Measurements from ENCODE around the gene L3MBTL3. TPM values are rescaled to one million over a fixed set of nuclear protein-coding genes. Genes with fewer than 3 reads are reported as not detected.
A peak's percentile ranks its signal among the peaks of the same experiment; 100 is the strongest.

L3MBTL3 gene
- total RNA-seq, 1 experiment from 2014 or later: 12.3 TPM

DNA sequence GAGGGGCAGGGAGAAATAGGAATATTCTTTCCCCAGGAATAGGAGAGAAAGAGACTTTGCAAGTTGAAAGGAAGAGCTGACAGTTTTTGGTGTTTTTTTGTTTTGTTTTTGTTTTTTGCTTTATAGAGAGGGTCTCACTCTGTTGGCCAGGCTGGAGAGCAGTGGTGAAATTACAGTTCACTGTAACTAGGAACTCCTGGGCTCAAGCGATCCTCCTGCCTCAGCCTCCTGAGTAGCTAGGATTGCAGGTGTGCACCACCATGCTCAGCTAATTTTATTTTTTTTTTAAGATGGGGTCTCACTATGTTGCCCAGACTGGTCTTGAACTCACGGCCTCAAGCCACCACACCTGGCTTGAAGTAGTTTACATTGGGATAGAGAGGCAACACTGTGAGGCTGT, 8.0 kb upstream of the L3MBTL3 start:
- H3K27ac ChIP-seq: no peak overlapping the region
- H3K4me1 ChIP-seq (replicated peaks): no peaks in the 10 kb centered on the region
- H3K36me3 ChIP-seq: no peaks in the 10 kb centered on the region
- no peak overlapping the region for H3K4me3 ChIP-seq
- H3K9me3 ChIP-seq (replicated peaks): no peaks in the 10 kb centered on the region
- H3K27me3 ChIP-seq (replicated peaks): no peaks in the 10 kb centered on the region
- DNase-seq (ENCODE audit: low read depth in 1 of 2, low spot score in 2 of 2): no peak

DNA sequence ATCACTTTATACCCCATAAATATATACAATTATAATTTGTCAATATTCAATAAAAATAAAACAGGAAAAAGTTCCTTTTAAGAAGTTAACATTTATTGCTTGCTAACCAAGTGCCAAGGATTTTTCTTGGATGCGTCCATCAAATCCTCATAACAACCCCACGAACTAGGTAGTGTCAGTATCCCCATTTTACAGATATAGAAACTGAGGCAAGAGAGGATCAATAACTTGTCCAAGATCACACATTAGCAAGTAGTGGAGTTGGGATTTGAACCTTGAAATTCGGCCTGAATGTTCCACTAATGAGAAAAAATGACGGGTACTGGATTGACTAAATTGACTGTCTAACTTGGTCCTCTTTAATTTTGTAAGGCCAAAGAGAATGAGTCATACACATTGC, 5.7 kb upstream of the L3MBTL3 start:
- DNase-seq (ENCODE audit: low read depth in 1 of 2, low spot score in 2 of 2): no peak
- no peaks in the 10 kb centered on the region for H3K27me3 ChIP-seq (replicated peaks)
- peaks cover 1% of the 10 kb centered on the region for H3K4me1 ChIP-seq (replicated peaks)
- no peak overlapping the region for H3K4me3 ChIP-seq
- H3K9me3 ChIP-seq (replicated peaks): no peaks in the 10 kb centered on the region
- H3K36me3 ChIP-seq: no peaks in the 10 kb centered on the region
- no peak overlapping the region for H3K27ac ChIP-seq

DNA sequence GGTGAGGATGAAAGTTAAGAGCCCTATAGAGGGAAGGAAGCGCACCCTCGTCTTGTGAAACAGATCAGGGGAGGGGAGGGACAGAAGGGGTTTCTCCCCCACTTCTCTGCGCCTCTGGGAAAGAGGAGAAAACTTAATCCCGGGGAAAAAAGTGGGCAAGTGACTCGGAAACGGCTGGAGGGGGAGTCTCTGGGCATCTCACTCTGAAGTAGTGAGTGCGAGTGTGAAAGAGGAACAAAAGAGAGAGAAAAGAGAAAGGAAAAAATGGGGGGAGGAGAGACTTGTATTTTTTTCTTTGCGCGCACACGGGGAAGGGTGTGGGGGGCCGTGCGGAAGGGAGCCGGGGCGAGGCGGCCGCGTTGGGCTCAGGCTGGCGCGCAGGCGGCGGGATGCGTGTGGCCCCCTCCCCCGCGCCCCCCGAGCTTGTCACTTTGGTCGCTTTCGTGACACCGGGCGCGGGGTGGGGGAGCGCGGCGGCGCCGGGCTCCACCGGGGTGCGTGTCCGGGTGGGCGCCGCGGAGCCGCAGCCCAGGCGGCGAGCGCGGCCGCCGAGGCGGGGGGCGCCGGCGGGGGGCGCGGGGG, 454 bp downstream of the L3MBTL3 start:
- no peak for DNase-seq (ENCODE audit: low read depth in 1 of 2, low spot score in 2 of 2)
- Histone ChIP-seq H3K9me3 (replicated peaks) (no peaks in the 10 kb centered on the region), H3K36me3 (peaks cover 8% of the 10 kb centered on the region; the same call in 1 of the 2 replicates), H3K27me3 (replicated peaks) (no peaks in the 10 kb centered on the region), H3K4me3 (peak overlapping the region; percentile 89), H3K27ac (peak overlapping the region; percentile 0; the same call in 1 of the 2 replicates), H3K4me1 (replicated peaks) (peaks cover 10% of the 10 kb centered on the region)

DNA sequence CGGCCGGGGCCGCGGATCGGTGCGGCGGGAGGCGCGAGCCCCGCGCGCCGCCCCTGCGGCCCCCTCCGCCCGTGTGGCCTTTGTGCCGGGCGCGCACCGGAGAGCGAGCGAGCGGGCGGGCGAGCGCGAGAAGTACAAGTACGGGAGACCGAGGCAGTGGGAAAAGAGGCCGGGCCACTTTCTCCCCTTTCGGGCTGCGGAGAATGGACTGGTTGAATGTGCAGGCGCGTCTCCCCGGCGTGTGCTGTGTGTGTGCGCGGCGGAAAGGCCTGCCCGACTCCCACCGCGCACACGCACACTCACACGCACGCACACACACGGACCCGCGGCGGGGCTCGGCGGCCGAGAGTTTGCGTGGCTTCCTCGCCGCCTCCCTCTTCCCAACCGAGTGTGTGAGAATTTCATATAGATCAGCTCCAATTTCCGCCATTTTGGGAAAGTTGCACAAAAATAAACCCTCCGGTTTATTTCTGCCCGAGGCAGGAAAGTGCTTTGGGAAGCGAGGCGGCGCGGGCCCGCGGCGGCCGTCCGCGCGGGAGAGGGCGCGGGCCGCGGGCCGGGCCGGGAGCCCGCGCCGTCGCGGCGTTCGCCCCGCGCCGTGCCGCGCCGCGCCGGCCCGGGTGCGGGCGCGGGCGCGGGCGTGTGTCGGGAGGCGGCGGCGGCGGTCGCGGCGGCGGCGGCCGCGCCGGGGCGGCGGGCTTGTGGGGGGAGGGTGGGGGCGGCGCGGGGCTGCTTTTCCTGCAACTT, 1.1 kb downstream of the L3MBTL3 start:
- Histone ChIP-seq H3K36me3 (peaks cover 8% of the 10 kb centered on the region; the same call in 1 of the 2 replicates), H3K27ac (peak overlapping the region; percentile 40; the same call in 1 of the 2 replicates), H3K9me3 (replicated peaks) (no peaks in the 10 kb centered on the region), H3K27me3 (replicated peaks) (no peaks in the 10 kb centered on the region), H3K4me3 (peak overlapping the region; percentile 89), H3K4me1 (replicated peaks) (peaks cover 10% of the 10 kb centered on the region)
- peak in 1 of 2 experiments; percentile 57 for DNase-seq (ENCODE audit: low read depth in 1 of 2, low spot score in 2 of 2)

DNA sequence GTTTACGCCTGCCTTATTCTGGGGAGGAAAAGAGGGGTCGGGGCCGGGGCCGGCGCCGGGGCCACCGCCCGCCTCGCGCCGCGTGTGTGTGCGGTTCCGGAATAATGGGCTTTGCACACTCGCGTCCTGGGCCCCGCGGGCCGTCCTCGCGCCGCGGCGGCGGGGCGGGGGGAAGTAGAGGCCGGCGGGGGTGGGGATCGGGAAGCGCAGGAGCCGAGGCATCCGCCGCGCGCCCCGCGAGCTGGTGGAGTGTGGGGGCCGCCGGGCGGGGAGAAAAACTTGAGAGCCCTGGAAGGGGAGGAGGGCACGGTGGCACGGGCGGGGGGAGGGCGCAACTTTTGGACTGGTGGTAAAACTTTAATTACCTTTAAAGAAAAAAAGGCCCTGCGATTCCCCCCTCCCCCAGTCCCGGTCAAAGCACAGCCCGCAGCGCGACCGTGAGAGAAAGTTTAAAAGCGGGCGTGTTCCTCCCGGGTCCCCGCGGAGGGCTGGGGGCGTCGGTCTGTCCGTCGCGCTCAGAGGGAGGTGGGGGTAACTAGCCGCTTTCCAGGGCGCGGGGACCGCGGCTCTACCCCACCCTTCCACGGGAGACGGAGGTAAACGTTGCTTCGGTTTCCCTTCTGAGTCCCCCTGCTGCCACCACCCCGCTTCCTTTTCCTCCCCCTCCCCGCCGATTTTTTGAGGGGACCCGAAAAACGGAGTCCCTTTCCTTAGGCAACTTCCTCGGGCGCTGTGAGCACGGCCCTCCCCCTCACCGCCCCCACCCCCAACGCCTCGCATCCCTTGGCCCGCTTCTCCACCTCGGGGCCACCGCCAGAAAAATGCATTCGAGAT, 1.9 kb downstream of the L3MBTL3 start:
- Histone ChIP-seq H3K27ac (peak overlapping the region; percentile 18; the same call in 1 of the 2 replicates), H3K27me3 (replicated peaks) (no peaks in the 10 kb centered on the region), H3K4me3 (peak overlapping the region; percentile 89), H3K4me1 (replicated peaks) (peaks cover 10% of the 10 kb centered on the region), H3K36me3 (peaks cover 8% of the 10 kb centered on the region; the same call in 1 of the 2 replicates), H3K9me3 (replicated peaks) (no peaks in the 10 kb centered on the region)
- peak in 1 of 2 experiments; percentile 18 for DNase-seq (ENCODE audit: low read depth in 1 of 2, low spot score in 2 of 2)

DNA sequence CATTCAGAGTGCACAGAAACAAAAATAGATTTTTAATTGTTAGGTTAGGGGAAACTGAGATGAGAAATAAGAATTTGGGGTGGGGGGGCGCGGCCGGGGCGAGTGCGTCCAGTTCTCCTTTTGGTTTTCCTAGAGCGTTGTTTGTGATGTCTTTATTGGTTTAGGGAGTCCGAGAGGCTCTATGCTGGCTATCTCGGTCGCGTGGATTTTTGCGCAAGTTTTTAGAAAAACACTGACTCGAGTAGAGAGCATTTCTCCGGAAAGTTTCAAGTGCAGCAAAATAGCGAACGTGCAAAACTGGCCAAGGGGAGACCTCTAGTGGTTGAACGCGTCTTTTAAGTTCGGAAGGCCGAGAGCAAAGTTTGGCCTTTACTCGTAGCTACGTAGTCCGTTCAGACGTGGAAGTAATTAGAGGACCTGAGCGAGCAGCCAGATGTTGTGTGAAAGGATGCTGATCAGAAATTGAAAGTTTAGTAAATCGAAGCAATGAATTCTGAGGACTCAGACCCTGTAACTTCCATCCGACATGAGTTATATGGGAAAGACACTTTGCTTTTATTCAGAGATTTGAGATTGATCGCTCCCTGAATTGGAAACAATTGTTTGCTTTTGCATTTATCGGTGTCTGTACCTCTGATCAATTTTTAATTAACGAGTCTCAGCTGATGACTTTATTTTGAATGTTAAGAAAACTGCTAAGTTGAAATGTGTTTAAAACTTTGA, 2.7 kb downstream of the L3MBTL3 start:
- no peak overlapping the region for H3K27ac ChIP-seq
- H3K4me3 ChIP-seq: peak overlapping the region; percentile 89
- H3K36me3 ChIP-seq: peaks cover 11% of the 10 kb centered on the region; the same call in 1 of the 2 replicates
- no peaks in the 10 kb centered on the region for H3K9me3 ChIP-seq (replicated peaks)
- peaks cover 10% of the 10 kb centered on the region for H3K4me1 ChIP-seq (replicated peaks)
- peak; percentile 75 to 79 for DNase-seq (ENCODE audit: low read depth in 1 of 2, low spot score in 2 of 2)
- no peaks in the 10 kb centered on the region for H3K27me3 ChIP-seq (replicated peaks)

DNA sequence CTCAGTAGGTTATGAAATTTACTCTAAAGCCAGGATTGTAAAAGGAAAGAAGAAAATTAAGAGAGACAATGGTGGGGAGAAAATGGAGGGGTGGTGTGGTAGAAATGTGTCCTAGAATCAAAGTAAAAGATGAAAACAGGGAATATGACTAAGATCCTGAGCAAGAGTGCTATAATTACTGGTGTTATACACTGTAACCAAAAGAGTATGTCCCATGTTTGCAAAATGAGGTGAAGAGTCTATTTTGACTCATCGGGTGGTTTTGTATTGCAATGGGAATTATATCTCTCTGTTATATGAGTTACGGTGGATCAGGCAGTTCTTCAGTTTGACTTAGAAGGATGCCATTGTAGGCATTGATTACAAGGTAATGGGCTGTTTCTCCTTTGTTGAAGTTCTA, 8.5 kb downstream of the L3MBTL3 start:
- DNase-seq (ENCODE audit: low read depth in 1 of 2, low spot score in 2 of 2): no peak
- H3K9me3 ChIP-seq (replicated peaks): no peaks in the 10 kb centered on the region
- no peak overlapping the region for H3K4me3 ChIP-seq
- H3K36me3 ChIP-seq: peaks cover 11% of the 10 kb centered on the region; the same call in 1 of the 2 replicates
- no peak overlapping the region for H3K27ac ChIP-seq
- H3K27me3 ChIP-seq (replicated peaks): no peaks in the 10 kb centered on the region
- no peaks in the 10 kb centered on the region for H3K4me1 ChIP-seq (replicated peaks)

DNA sequence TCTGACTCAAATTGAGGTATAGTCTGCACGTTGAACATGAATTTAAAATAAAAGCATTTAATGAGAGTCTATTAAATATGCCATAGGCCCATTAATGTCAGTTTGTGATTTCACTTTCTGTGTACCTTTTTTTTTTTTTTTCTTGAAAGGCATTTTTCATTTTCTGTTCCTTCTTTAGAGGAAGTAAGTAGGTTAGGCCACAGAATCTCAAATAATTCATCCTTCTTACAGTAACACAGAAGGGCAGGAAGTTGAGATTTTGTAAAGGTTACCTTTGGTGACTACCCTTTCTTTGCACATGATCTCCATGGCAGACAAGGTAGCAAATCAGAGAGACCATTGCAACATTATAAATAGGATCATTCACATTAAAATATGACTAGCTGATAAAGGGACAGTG, 9.6 kb downstream of the L3MBTL3 start:
- no peak for DNase-seq (ENCODE audit: low read depth in 1 of 2, low spot score in 2 of 2)
- Histone ChIP-seq H3K9me3 (replicated peaks) (no peaks in the 10 kb centered on the region), H3K4me3 (no peak overlapping the region), H3K27me3 (replicated peaks) (no peaks in the 10 kb centered on the region), H3K36me3 (peaks cover 8% of the 10 kb centered on the region; the same call in 1 of the 2 replicates), H3K4me1 (replicated peaks) (peaks cover under 1% of the 10 kb centered on the region; the same call in 1 of the 2 replicates), H3K27ac (no peak overlapping the region)

DNA sequence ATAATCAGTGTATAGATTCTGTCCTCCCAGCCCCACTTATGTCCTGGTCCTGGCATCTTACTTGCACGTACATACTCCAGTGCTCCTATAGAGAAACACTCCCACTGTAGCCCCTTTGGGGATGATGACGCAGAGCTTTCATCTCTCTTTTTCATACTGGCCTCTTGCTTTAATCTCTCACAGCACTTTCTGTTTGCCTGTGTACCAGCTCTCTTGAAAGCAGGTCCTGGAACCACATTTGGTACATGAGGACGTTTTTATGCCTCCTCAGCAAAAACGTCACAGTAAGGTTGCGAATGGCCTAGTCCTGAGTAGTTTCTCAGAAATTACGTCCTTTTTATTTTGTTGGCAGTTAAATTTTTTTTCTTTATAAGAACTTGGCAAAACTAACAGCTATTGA, 10.8 kb downstream of the L3MBTL3 start:
- Histone ChIP-seq H3K36me3 (peaks cover 3% of the 10 kb centered on the region; the same call in 1 of the 2 replicates), H3K4me1 (replicated peaks) (peaks cover 13% of the 10 kb centered on the region), H3K27me3 (replicated peaks) (no peaks in the 10 kb centered on the region), H3K4me3 (no peak overlapping the region), H3K27ac (no peak overlapping the region), H3K9me3 (replicated peaks) (no peaks in the 10 kb centered on the region)
- no peak for DNase-seq (ENCODE audit: low read depth in 1 of 2, low spot score in 2 of 2)

DNA sequence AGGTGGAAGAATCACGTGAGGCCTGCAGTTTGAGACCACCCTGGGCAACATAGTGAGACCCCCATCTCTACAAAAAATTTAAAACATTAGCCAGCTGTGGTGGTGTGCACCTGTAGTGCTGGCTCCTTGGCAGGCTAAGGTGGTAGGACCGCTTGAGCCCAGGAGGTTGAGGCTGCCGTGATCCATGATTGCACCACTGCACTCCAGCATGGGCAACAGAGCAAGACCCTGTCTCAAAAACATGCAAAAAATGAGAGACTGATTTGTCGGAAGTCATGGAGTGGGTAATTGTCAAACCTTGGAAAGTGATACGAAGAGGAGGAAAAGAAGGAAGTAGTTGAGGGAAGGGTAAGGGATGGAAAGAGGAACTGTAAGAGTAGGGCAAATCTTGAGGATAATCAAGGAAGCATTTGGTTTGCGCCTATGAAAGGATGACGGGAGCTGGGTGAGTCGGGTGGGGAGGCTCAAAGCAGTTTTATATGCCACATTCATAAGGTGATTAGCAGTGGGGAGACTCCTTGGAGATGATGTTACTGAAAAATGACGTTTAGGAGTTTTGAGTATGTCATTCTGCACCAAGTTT, 14.5 kb downstream of the L3MBTL3 start:
- Histone ChIP-seq H3K4me3 (no peak overlapping the region), H3K36me3 (no peaks in the 10 kb centered on the region)

DNA sequence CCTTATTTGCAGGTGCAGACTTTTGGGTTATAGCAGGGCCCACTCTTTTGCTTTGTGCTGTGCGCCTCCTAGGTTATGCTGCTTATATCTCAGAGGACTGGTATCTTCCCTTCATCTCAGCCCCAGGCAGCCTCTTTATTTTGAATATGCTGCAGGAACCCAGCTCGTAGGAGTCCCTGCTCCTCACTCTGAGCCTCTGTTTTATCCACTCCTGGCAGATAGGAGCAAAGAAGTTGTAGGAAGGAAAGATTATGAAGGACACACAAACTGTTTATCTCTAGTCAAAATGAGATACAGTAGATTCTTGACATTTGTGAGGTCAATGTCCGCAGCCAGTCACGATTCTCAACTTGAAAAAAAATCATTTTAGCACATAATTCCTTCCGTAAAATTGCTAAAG, 15.6 kb downstream of the L3MBTL3 start:
- no peaks in the 10 kb centered on the region for H3K27me3 ChIP-seq (replicated peaks)
- no peaks in the 10 kb centered on the region for H3K36me3 ChIP-seq
- peaks cover 24% of the 10 kb centered on the region for H3K4me1 ChIP-seq (replicated peaks)
- no peak for DNase-seq (ENCODE audit: low read depth in 1 of 2, low spot score in 2 of 2)
- H3K27ac ChIP-seq: peak overlapping the region; percentile 4
- no peak overlapping the region for H3K4me3 ChIP-seq
- no peaks in the 10 kb centered on the region for H3K9me3 ChIP-seq (replicated peaks)

More for the DNA sequence above, 14.5 kb downstream of the L3MBTL3 start:
- H3K27ac ChIP-seq: no peak overlapping the region
- peaks cover 24% of the 10 kb centered on the region for H3K4me1 ChIP-seq (replicated peaks)
- no peaks in the 10 kb centered on the region for H3K9me3 ChIP-seq (replicated peaks)
- no peaks in the 10 kb centered on the region for H3K27me3 ChIP-seq (replicated peaks)
- no peak for DNase-seq (ENCODE audit: low read depth in 1 of 2, low spot score in 2 of 2)

DNA sequence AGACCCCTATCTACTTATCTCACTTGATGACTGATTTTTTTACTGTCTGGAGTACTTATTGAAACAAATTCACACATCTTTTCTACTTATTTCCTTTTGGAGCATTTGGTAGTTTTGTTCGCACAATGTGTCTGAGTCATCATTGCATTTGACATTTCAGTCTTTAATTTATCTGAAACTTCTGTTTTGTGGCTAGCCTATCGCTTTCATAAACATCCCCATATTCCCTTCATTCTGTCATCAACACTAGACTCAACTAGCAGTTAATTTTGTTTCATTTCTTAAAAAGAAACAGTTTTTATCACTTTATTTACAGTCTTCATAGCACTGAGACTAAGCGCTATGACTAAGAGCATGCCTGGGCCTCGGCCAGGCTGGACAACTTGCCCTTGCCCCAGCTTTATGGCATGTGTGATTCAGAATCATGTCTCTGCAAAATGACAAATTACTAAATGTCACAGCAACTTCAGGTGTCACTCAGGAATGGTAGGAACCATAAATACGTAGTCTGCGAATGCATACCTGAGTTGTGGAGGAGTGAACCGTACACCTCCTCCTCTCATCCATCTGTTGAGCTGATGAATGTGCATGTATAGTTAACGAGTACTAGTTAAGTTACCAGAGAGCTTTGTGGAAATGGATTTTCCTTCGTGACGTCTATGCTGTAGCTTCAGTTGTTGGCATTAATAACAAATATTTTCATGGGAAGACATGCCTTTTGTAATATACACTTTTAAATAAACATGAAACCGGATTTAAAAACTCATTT, 16.2 kb downstream of the L3MBTL3 start:
- peak; percentile 68 to 72 for DNase-seq (ENCODE audit: low read depth in 1 of 2, low spot score in 2 of 2)
- Histone ChIP-seq H3K4me3 (no peak overlapping the region), H3K27me3 (replicated peaks) (no peaks in the 10 kb centered on the region), H3K4me1 (replicated peaks) (peaks cover 24% of the 10 kb centered on the region), H3K27ac (peak overlapping the region; percentile 4), H3K36me3 (no peaks in the 10 kb centered on the region), H3K9me3 (replicated peaks) (no peaks in the 10 kb centered on the region)
